Neural cell (in vitro differentiated cells): ENCODE data around the gene NPLOC4.

Source experiments
- CTCF ChIP-seq: fragments of 450-650 bp; IDR thresholded peaks from 2 replicates; pipeline ENCODE4 v1.5.1; 2014; ENCODE audit warnings: antibody characterized with exemption, mild to moderate bottlenecking, moderate library complexity; ENCODE audit not compliant: poor library complexity, severe bottlenecking
- EP300 ChIP-seq: fragments of 450-650 bp; conservative IDR thresholded peaks from 2 replicates; pipeline ENCODE4 v1.6.1; 2014; ENCODE audit warnings: antibody characterized with exemption, mild to moderate bottlenecking, moderate library complexity; ENCODE audit not compliant: poor library complexity, severe bottlenecking
- EZH2 ChIP-seq: fragments of 200-600, 300-800 bp; shearing (Covaris generic), sonication (generic); IDR thresholded peaks from 2 replicates; pipeline ENCODE4 v1.6.1; 2014; ENCODE audit warnings: antibody characterized with exemption, low read length, borderline replicate concordance, mild to moderate bottlenecking; ENCODE audit not compliant: insufficient read depth, poor library complexity, severe bottlenecking
- POLR2AphosphoS5 ChIP-seq: IDR thresholded peaks from 2 replicates; pipeline ENCODE4 v1.6.1; 2012

GRCh38 chr17:81676906-81677305 lies 40.0 kb upstream of the NPLOC4 start:
- no peak for TF ChIP-seq CTCF
- no peak for TF ChIP-seq POLR2AphosphoS5
- TF ChIP-seq EZH2: no peak
- TF ChIP-seq EP300: no peak
